AG09309 (cell line): ENCODE data around the gene NELL2.

Experiments
- DNase-seq: peaks from one replicate; pipeline ENCODE4 v3.0.0-alpha.2; 2010; ENCODE audit warnings: low read depth
- H3K4me3 ChIP-seq: 2 replicates; pipeline ENCODE4 v1.5.1; 2011; ENCODE audit warnings: mild to moderate bottlenecking, low read depth, low read length, moderate library complexity; ENCODE audit not compliant: control insufficient read depth
- CTCF ChIP-seq: IDR thresholded peaks from 2 replicates; pipeline ENCODE4 v1.5.1; 2011; ENCODE audit warnings: mild to moderate bottlenecking, low read depth, low read length, inconsistent platforms; ENCODE audit not compliant: insufficient read depth, control insufficient read depth; ENCODE audit errors: missing control alignments

The NELL2 gene

DNA sequence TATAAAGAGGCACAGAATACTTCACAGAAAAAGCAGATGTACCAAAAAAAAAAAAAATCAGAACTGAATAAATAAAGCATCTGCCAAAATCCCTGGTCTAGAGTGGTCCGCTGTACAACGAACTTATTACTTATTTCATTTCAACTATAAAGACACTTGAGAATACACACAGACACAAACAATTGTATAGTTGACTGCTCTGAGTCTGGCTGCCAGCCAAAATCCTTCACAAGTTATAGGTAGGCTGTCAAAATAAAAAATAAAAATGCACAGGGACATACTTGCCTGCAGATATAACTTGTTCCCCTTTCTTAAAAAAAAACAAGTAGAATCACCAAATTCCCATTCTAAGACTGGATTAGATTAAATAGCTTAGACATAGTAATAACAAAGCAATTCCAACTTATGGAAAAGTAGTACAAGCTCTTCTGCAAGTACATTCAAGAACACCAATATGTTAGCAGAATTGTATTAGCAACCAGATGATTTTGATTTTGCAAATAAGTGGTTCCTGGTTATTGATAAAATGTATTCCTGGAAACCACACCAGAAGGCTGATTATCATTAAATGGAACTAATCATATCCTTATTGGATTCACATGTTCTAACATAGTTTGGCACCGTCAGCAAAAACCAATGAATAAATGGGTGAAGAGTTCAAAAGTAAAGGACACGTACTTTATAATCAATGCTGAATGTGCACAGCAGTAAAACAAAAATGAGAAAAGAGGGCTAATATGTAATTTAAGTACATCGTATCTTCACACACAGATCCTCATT, 248.5 kb downstream of the NELL2 start:
- no peak for TF ChIP-seq CTCF
- DNase-seq, result no peak
- no peak overlapping the region for H3K4me3 ChIP-seq

GRCh38 chr12:44626883-44627282, 249.2 kb downstream of the NELL2 start:
- TF ChIP-seq CTCF, result no peak
- H3K4me3 ChIP-seq, result no peak overlapping the region
- no peak for DNase-seq

DNA sequence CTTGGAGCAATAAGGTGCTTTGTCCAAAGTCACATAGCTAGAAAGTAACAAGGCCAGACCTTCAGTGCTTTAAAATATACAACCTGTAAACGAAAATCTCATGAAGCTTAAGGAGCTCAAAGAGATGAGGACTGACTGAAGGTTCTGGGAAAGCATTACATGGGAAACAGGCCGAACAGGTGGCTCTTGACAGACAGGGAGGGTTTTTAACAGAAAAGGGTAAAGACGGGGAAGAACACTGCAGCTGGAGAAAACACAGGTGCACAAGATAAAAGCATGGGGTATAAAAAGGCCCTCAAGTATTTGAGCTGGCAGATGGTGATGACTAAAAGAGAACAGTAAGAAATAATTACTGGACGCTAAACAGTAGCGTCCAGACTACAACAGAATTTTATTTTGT, 257.2 kb downstream of the NELL2 start:
- no peak for DNase-seq
- no peak overlapping the region for H3K4me3 ChIP-seq
- TF ChIP-seq CTCF, result no peak

DNA sequence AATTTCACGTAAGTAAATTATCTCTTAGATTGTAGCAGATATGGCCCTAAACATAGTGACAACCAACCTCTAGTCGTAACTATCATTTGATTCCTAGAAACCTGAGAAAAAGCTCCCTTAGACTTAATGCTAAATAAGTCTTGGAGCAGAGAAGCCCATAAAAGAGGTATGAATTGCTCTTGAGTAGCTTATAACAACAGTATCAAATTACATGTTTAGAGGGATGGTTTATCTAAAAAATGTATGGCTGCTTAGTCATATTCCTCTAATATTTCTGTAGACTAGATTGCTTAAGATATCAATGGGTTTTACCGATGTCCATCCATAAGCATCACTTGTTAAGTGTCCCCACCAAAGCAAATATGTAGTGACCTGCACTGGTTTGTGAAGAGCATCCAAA, 259.7 kb downstream of the NELL2 start:
- TF ChIP-seq CTCF, result no peak
- H3K4me3 ChIP-seq, result no peak overlapping the region
- no peak for DNase-seq

GRCh38 chr12:44611538-44611937, 264.6 kb downstream of the NELL2 start:
- H3K4me3 ChIP-seq, result no peak overlapping the region
- DNase-seq, result no peak
- no peak for TF ChIP-seq CTCF

DNA sequence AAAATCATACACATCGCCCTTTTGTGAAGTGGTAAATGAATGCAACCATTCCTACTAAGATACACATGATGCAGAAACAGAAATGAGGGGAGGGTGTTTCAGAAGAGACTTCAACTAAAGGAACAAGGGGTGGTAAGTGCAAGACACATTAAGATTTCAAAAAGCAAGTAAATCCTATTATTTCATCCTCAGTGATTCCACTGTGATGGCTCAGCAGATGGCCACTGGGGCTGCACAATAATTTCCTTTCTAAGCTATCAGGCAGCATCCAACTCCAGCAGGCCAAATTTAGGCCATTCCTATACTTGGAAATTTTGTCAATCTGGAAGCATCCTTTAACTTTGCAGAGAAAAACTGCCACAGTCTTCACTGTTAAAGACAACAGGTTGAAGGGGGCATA, 272.4 kb downstream of the NELL2 start:
- no peak for DNase-seq
- H3K4me3 ChIP-seq, result no peak overlapping the region
- TF ChIP-seq CTCF, result no peak

DNA sequence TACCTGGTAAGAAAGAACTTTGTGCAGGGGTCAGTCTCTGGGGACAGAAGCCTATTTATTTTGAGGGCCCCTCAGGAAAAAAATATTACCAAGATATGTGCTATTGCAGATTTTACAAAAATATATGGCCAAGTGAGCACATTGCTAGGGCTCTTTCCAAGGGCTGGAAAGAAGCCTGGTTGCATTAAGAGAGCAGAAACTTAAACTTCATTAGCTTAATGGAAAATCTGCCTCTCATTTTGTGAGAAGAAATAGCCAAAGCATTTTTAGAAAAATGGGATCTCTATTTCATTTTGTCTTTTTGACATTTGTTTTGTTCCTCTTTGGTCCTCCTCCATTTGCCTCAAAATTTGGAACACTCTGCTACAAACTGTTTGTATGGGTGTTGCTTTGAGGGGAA, 283.5 kb downstream of the NELL2 start:
- H3K4me3 ChIP-seq, result no peak overlapping the region
- no peak for TF ChIP-seq CTCF
- no peak for DNase-seq
